Tibial nerve (tissue), 4 donors: Measurements from ENCODE around the gene HES3. TPM values are rescaled to one million over a fixed set of nuclear protein-coding genes. Genes with fewer than 3 reads are reported as not detected.

Experiments used
- DNase-seq, 2 donors: peaks; one replicate each; pipeline ENCODE4 v3.0.0-alpha.2; 2019; ENCODE audit warnings: low spot score in 2 of 2
- H3K27ac ChIP-seq, 4 donors: fragments of 200-600 bp; sonication (generic) in 3 of 4; one replicate each; pipeline ENCODE4 v1.5.1; 2017 to 2019; ENCODE audit warnings: mild to moderate bottlenecking in 1 of 4
- H3K27me3 ChIP-seq, 2 donors: fragments of 200-600 bp; sonication (generic) in 1 of 2; one replicate each; pipeline versions ENCODE4 v1.5.1 to v1.6.0; 2017 to 2019
- H3K36me3 ChIP-seq, 3 donors: fragments of 200-600 bp; sonication (generic); one replicate each; pipeline ENCODE4 v1.5.1; 2018 to 2019
- H3K4me1 ChIP-seq, 4 donors: fragments of 200-600 bp; sonication (generic) in 3 of 4; one replicate each; pipeline ENCODE4 v1.5.1; 2017 to 2019
- H3K4me3 ChIP-seq, 4 donors: fragments of 200-600 bp; sonication (generic) in 3 of 4; one replicate each; pipeline ENCODE4 v1.5.1; 2017 to 2019; ENCODE audit warnings: mild to moderate bottlenecking in 1 of 4, moderate library complexity in 1 of 4
- H3K9me3 ChIP-seq, 4 donors: fragments of 200-600 bp; sonication (generic) in 3 of 4; one replicate each; pipeline ENCODE4 v1.5.1; 2017 to 2019
- EP300 ChIP-seq, 2 donors: sonication (generic); formaldehyde crosslinking; IDR thresholded peaks; one replicate each; pipeline ENCODE4 v1.6.1; 2017; ENCODE audit warnings: antibody characterized with exemption in 2 of 2, mild to moderate bottlenecking in 1 of 2
- POLR2A ChIP-seq, 2 donors: fragments of 450-650 bp; IDR thresholded peaks; one replicate each; pipeline ENCODE4 v1.6.1; 2017; ENCODE audit warnings: antibody characterized with exemption in 2 of 2, mild to moderate bottlenecking in 2 of 2, moderate library complexity in 2 of 2
- WGBS, 2 donors: methylation state at CpG; one replicate each; pipeline ENCODE4 v1.1.5; 2018; 5-methylcytosine and 5-hydroxymethylcytosine counted together
- total RNA-seq, 4 donors: library from RNA; depleted of rRNA; stranded (reverse); fragments of >200 nt; gene quantifications; one replicate each; pipeline ENCODE4 v1.1.0, GENCODE V29; 2016
- TF ChIP-seq, protein P1 (sequence below), 5 experiments: fragments of 200-600 bp in 3 of 5; fragments of 450-650 bp in 2 of 5; sonication (generic) in 3 of 5; IDR thresholded peaks; one replicate each; pipeline ENCODE4 v1.5.1; 2016 to 2019; ENCODE audit warnings: antibody characterized with exemption in 5 of 5, mild to moderate bottlenecking in 3 of 5, moderate library complexity in 2 of 5

Gene HES3
- total RNA-seq, 4 donors from 2014 or later: not detected

DNA sequence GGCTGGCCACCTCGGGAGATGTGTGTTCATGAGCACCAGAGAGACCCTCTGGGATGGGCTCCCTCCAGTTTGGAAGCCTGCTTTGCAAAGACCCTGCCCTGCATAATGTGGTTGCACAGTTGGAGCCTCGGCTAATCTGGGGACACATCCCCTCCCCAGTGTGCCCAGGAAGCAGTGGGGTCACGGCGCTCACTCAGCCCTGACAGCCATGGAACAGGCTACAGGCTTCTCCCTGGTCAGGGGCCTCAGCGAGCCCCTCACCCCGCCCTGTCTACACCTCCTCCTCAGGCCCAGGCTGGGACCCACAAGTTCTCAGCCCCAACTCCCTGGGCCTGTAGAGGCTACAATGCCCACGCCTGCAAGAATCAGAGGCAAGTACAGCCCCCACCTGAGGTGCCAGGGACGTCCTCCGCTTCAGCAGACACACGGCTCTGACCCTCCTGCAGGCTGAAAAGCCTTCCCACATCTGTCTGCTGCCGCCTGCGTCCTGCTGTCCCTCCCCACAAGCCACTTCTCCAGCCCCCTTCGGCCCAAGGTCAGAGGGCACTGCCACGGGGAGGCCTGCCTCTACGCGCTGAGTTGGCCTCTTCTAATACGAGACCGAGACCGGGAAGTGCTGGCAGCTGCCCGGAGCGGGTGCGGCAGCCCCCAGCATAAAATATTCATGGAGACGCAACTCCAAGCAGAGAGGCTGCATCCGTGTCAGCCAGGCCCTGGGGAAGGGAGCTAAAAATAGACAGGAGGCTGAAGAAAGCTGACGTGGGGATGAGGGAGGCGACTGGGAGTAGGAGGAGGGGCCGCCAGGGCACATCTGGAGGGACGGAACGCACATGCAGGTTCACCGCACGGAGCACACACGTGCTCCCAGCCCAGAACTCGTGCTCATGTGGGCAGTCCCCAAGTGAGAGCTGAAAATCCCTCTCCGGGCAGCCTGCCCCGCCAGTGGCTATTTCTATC is 32.1 kb downstream of the HES3 start:
- Histone ChIP-seq H3K27me3 (no peaks in the 10 kb centered on the region), H3K36me3 (peaks cover 0 to 12% (median 0%) of the 10 kb centered on the region in 3 donors), H3K27ac (peak overlapping the region; percentile 47 to 88 (median 72)), H3K4me3 (no peak overlapping the region), H3K4me1 (peaks cover 0 to 42% (median 26%) of the 10 kb centered on the region in 4 donors), H3K9me3 (no peaks in the 10 kb centered on the region)
- peak in 1 of 2 donors; percentile 32 for DNase-seq
- TF ChIP-seq, protein P1, sequence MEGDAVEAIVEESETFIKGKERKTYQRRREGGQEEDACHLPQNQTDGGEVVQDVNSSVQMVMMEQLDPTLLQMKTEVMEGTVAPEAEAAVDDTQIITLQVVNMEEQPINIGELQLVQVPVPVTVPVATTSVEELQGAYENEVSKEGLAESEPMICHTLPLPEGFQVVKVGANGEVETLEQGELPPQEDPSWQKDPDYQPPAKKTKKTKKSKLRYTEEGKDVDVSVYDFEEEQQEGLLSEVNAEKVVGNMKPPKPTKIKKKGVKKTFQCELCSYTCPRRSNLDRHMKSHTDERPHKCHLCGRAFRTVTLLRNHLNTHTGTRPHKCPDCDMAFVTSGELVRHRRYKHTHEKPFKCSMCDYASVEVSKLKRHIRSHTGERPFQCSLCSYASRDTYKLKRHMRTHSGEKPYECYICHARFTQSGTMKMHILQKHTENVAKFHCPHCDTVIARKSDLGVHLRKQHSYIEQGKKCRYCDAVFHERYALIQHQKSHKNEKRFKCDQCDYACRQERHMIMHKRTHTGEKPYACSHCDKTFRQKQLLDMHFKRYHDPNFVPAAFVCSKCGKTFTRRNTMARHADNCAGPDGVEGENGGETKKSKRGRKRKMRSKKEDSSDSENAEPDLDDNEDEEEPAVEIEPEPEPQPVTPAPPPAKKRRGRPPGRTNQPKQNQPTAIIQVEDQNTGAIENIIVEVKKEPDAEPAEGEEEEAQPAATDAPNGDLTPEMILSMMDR (IDR thresholded peaks at IDR 0.05): no peak
- TF ChIP-seq EP300 (IDR thresholded peaks at IDR 0.05): peak; percentile 45 to 60
- WGBS, 2 donors: 41 to 44% methylated on average over 33 to 35 of the region's 35 CpGs

GRCh38 chr1:6276811-6277555 is 33.0 kb downstream of the HES3 start:
- Histone ChIP-seq H3K36me3 (peaks cover 0 to 12% (median 0%) of the 10 kb centered on the region in 3 donors), H3K27me3 (no peaks in the 10 kb centered on the region), H3K4me3 (no peak overlapping the region), H3K27ac (peak overlapping the region in 2 of 4 donors; percentile 84 to 88), H3K4me1 (peaks cover 0 to 34% (median 19%) of the 10 kb centered on the region in 4 donors), H3K9me3 (no peaks in the 10 kb centered on the region)
- WGBS, 2 donors: 73 to 80% methylated on average over 12 to 17 of the region's 20 CpGs
- TF ChIP-seq EP300 (IDR thresholded peaks at IDR 0.05): no peak
- TF ChIP-seq, protein P1 (IDR thresholded peaks at IDR 0.05): no peak
- no peak for TF ChIP-seq POLR2A (IDR thresholded peaks at IDR 0.05)
- DNase-seq: no peak

- no peak for DNase-seq
- peak overlapping the region in 1 of 4 donors; percentile 2 for H3K27ac ChIP-seq
- TF ChIP-seq, protein P1 (IDR thresholded peaks at IDR 0.05): no peak
- TF ChIP-seq POLR2A (IDR thresholded peaks at IDR 0.05): no peak
- no peak for TF ChIP-seq EP300 (IDR thresholded peaks at IDR 0.05)
- peaks cover 0 to 12% (median 0%) of the 10 kb centered on the region in 3 donors for H3K36me3 ChIP-seq
- 59 to 68% methylated on average over 9 of the region's 9 CpGs for WGBS, 2 donors
- no peak overlapping the region for H3K4me3 ChIP-seq
- no peaks in the 10 kb centered on the region for H3K9me3 ChIP-seq
- no peaks in the 10 kb centered on the region for H3K27me3 ChIP-seq
- peaks cover 0 to 21% (median 14%) of the 10 kb centered on the region in 4 donors for H3K4me1 ChIP-seq
Observed at GRCh38 chr1:6278263-6278662, 34.3 kb downstream of the HES3 start.

GRCh38 chr1:6279066-6279465 is 35.1 kb downstream of the HES3 start:
- no peaks in the 10 kb centered on the region for H3K27me3 ChIP-seq
- H3K9me3 ChIP-seq: no peaks in the 10 kb centered on the region
- peaks cover 0 to 15% (median 12%) of the 10 kb centered on the region in 4 donors for H3K4me1 ChIP-seq
- TF ChIP-seq, protein P1 (IDR thresholded peaks at IDR 0.05): no peak
- no peak for TF ChIP-seq POLR2A (IDR thresholded peaks at IDR 0.05)
- no peak for TF ChIP-seq EP300 (IDR thresholded peaks at IDR 0.05)
- no peak overlapping the region for H3K27ac ChIP-seq
- 87 to 93% methylated on average over 10 of the region's 10 CpGs for WGBS, 2 donors
- peaks cover 0 to 12% (median 0%) of the 10 kb centered on the region in 3 donors for H3K36me3 ChIP-seq
- no peak for DNase-seq
- H3K4me3 ChIP-seq: no peak overlapping the region
